ENCODE measurements around the gene GLP2R.
"Not testable (repeated sequence)": the region's sequence is repeated elsewhere in the genome, so short reads cannot be mapped to it uniquely, and the experiment has no call there.

The GLP2R gene

DNA sequence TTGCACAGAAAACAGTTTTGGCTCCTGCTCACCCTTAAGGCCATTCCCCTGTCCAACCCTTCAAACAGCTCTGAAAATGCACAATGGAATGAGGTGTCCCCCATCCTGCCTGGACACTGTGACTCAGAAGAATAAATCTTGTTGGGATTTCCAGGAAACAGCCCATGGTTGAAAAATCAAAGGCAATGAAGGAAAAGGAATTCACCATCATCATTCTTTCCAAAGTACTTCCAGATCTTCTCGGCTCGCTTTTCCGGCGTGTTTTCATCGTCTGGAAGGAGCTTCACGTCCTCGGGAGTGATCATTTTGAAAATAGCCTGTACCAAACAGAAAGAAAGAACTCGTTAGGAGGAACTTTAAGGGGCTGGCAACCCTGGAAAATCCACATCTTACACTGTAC, 75.1 kb downstream of the GLP2R start:
- DNase-seq: no peak

DNA sequence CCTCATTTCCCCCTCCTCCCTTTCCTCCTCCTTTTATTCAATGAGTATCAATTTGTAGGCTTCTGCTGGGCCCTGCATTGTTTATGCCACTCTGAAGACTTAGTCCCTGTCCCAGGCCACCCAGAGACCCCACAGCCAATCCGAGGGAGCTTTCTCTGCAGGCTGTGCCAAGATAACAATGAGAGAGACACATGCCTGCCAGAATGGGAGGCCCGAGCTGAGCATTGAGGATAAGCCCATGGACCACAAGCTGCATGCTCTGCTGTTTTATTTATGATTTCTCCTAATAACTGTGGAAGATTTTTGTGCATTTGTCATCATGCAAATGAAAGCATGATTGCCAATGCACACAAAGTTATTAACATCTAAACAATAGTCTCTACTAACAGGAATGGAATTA, 76.4 kb downstream of the GLP2R start:
- DNase-seq: no peak

DNA sequence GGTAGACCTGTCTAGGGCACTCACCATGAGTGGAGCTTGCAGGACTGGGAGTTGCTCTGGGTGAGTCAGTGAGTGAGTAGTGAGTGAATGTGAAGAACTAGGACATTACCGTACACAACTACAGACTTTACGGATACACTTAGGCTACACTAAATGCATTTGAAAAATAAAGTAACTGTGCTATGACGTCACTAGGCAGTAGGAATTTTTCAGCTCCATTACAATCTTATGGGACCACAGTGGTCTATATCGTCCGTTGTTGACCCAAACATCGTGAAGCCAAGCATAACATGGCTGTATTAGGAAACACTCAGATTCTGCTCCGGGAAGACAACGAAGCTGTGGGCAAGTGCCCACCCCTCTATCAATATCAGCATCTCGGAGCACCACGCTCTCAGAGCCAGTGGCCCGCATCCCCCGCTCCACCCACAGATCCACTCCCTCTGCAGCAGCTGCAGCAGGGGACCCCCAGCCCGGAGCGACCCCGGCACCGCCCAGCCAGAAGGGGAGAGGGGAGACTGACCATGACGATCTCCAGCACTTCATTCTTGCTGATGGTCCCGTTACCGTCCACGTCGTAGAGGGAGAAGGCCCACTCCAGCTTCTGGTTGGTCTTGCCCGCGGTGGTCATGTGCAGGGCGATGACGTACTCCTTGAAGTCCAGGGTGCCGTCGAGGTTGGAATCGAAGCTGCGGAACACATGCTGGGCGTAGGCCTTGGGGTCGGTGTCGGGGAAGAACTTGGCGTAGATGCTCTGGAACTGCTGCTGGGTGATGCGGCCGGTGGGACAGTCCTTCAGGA, 78.8 kb downstream of the GLP2R start:
- no peak for DNase-seq

DNA sequence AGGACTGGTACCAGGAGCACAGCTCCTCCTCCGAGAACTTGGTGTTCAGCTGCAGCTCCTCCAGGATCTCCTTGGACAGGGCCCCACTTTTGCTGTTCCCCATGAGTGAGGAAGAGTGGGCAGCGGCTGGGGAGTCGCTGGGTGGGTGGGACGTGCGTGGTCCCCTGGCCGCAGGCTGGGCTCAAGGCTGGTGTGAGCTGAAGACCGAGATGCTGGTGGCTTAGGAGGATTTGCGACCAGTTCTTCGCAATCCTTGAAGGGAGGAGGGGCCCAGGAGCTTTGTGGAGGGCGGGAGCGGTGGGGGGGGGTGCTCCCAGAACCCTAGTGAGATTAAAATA, 79.3 kb downstream of the GLP2R start, which contains the start of gene RCVRN:
Gene RCVRN, minus strand, starts transcription at position 194 of the 338 bp plus-strand sequence. Its CDS starts 91 bp downstream, at position 103.
- no peak for DNase-seq

GRCh38 chr17:9905902-9906301, 80.2 kb downstream of the GLP2R start:
- no peak for DNase-seq

GRCh38 chr17:9906616-9907015, 80.9 kb downstream of the GLP2R start:
- DNase-seq: no peak

DNA sequence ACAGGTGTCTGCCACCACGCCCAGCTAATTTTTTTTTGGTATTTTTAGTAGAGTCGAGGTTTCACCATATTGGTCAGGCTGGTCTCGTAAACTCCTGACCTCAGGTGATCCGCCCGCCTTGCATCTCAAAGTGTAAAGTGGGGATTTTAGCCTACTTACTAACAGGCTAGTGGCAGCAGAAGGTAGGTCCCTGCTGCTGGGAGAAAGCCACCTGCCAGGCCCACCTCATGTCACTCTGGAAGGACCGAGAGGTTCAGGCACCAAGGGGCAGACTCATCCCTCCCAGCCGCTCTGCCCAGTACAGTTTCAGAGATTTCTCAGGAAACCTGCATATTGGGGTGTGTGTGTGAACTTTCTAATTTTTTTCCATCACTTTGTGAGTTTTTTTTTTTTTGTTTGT, 81.4 kb downstream of the GLP2R start:
- no peak for DNase-seq

- no peak for DNase-seq
Measured at GRCh38 chr17:9907883-9908648, 82.3 kb downstream of the GLP2R start.

- no peak for DNase-seq
Measured at GRCh38 chr17:9908649-9909042, 82.9 kb downstream of the GLP2R start.

- no peak for DNase-seq
Measured at GRCh38 chr17:9911089-9911488, 85.4 kb downstream of the GLP2R start.

- DNase-seq: no peak
Measured at GRCh38 chr17:9912121-9913099, 86.7 kb downstream of the GLP2R start.

- no peak for DNase-seq
Measured at GRCh38 chr17:9913476-9913875, 87.8 kb downstream of the GLP2R start.

DNA sequence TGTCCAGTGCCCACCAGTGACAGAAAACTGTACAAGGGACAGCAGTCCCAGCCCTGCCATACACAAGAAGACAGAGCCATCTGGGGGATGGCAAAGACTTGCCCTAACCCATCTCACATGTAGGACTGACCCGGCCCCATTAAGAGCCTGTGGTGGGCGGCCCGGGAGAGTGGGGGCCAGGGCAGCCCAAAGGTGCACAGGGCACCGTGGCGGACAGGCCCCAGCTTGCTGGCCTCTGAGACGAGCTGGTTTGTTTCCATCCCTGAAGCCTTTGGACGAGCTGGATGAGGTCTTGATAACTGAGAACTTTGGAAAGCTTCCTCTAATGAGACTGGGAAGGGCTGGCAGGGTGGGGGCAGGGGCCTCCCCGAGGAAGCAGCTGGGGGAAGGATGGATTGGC, 90.4 kb downstream of the GLP2R start:
- DNase-seq: no peak

DNA sequence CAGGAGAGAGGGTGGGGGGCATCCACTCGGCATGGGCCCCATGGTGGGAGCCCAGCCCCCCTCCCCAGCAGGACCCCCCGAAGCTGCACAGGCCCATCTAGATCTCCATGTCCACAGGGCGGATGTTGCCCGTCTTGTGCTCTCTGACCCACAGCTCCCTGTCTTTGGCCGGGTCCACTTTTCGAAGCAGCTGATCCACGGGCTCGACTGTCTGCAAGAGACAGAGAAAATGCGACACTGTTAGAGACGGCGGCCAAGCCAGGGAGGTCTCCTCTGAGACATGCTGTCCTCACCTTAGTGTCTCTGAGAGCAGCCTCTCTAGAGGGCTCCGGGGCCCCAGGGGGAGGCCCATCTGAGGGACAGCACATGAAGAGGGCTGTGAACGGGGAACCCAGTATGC, 91.4 kb downstream of the GLP2R start:
- DNase-seq: no peak

GRCh38 chr17:9917801-9918200, 92.1 kb downstream of the GLP2R start:
- no peak for DNase-seq

GRCh38 chr17:9918352-9918751, 92.6 kb downstream of the GLP2R start:
- no peak for DNase-seq

DNA sequence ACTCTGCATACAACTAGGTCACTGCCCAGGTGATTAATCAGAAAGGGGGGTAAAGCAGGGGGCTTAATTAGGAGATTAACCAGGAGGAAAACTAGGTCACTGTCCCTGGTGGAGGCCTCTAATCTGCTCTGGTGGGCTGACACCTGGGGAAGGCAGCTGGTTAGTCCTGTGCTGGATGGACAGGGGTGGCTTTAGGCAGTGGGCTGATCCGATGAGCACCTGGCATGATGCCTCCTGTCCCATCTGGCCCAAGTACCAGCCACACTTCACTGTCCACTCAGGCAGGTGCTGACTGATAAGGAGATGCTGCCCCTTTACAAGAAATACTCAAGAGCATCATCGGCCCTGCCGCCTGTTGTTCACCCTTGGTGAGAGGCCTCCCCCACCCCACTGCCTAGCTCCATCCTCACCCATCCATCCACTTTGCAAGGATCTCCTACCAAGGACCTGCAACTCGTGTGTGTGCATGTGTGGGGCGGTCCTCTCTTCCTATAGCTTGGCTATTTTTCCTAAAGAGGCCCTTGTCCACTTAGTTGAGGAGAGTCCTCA, 93.2 kb downstream of the GLP2R start:
- no peak for DNase-seq

DNA sequence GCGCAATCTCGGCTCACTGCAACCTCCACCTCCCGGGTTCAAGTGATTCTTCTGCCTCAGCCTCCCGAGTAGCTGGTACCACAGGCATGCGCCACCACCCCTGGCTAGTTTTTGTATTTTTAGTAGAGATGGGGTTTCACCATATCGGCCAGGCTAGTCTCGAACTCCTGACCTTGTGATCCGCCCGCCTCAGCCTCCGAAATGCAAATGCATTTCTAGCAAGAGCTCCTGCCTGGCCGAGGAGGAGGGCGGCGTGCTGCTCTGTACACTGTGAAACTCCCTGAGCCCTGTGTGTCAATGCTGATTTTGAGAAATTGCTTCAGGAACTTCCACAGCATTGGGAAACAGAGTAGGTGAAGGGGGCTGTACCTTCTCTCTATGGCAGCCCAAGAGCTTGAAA, 95.5 kb downstream of the GLP2R start:
- not testable (repeated sequence) for DNase-seq

GRCh38 chr17:9922012-9922848, 96.5 kb downstream of the GLP2R start:
- no peak for DNase-seq

DNA sequence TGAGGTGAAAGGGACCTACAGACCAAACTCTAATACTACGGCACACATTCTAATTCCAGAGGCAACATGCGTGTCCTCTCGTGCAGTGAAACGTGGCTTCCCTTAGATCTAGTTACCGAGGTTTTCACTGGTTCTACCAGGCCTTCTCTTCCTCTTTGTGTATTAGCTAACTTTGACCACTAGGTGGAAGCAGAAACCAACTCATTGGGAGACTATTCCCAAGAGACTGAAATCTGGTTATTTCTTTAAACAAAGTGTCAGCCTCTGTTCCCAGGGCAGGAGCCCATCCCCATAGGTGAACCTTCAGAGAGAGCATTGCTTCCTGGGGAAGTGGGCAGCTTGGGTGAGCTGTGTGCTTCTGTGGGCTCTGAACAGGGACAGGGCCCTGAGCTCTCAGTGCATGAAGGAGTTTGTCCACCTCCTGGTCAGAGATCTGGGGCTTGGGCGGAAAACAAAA, 99.0 kb downstream of the GLP2R start:
- DNase-seq: no peak

DNA sequence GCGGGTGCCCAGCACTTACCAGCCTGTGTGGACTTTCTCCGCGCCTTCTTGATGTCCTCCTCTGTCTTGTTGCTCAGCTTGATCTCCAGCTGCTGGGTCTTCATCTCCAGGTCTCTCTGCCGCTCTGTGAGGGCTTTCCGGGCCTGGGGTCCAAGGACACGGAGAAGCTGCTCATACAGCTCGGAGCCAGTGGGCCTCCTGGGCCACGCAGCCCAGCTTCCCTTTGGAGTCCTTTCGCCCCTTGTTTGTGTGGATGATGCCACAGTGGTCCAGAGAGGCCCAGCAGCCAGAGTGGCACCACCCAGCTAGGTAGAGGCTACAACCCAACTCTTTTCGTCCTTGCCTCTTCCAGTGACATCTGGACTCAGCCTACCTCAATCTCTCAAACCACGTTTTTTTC, 99.7 kb downstream of the GLP2R start:
- DNase-seq: no peak

All from activated naive CD4-positive, alpha-beta T cell (primary cell).